ENCODE results near the gene NCSTN.

NCSTN gene

DNA sequence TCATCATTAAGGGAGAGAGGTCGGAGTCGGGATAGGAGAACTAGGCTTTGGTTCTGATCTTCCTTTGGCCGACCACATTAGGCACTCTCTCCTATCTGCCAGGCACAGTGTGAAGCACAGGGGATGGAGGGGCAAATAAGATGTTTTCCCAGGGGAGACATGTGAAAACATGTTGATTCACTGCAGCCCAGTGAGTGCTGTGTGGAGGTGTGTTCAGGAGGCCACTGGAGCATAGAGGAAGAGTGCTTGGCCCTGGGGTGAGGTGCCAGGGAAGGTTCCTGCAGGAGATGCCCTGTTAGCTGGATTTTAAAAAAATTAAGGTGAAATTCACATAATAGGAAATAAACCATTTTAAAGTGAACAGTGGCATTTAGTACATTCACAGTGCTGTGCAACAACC lies 60.9 kb downstream of the NCSTN start:
- DNase-seq (ENCODE audit: low read depth in 2 of 2) = no peak

DNA sequence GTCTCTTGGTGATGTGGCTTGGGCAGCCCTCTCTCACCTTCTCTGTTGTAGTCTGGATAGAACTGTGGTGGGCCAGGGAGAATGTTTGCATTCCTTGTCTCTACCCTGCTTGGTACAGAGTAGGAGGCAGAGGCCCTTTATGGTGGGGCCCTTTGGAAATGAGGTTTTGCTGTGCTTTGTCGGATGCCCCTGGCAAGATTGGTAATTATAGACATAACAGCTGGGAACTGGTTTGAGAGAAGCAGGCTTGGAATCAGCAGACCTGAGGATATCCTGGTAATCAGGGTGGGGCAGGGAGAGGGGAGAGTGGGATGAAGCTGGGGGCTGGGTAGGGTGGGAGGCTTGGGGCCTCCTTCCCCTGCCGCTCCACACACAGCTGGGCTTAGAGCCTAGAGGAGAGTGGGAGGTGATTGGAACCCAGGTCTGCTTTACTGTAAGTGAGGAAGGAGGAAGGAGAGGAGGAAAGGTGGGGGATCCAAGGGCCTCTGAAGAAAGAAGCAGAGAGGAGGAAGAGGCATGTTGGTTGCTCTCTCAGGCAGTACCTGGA lies 62.2 kb downstream of the NCSTN start:
- no peak for DNase-seq (ENCODE audit: low read depth in 2 of 2)

DNA sequence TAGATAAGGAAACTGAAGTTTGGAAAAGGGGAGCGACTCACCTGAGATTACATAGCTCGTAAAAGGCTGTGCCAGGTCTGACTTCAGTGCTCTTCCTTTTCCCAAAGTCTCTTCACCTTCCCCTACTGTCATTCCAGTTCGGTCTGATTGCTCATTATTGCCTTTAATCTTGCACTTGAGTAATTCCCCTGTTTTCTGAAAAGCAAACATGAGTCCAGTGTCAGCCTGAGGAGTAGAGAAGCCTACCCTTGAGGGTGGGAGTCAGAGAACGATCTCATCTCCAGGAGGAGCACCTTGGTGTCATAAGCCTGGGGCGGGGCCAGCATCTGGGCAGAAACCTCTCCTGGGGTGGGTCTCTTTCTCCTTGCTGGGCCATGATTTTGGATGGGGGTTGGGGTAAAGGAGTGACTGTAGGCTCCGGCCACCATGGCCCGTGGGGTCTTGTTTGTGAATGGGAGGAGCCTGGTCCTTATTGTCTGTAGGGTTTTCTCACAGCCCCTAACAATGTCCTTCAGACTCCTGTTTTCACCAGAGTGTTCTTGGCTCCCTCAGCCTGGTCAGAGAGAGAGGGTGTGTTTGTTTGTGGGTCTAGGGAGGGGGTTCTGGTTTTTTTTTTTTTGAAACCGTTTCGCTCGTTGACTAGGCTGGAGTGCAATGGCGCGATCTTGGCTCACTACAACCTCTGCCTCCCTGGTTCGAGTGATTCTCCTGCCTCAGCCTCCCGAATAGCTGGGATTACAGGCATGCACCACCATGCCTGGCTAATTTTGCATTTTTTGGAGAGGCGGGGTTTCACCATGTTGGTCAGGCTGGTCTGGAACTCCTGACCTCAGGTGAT lies 63.2 kb downstream of the NCSTN start:
- no peak for DNase-seq (ENCODE audit: low read depth in 2 of 2)

DNA sequence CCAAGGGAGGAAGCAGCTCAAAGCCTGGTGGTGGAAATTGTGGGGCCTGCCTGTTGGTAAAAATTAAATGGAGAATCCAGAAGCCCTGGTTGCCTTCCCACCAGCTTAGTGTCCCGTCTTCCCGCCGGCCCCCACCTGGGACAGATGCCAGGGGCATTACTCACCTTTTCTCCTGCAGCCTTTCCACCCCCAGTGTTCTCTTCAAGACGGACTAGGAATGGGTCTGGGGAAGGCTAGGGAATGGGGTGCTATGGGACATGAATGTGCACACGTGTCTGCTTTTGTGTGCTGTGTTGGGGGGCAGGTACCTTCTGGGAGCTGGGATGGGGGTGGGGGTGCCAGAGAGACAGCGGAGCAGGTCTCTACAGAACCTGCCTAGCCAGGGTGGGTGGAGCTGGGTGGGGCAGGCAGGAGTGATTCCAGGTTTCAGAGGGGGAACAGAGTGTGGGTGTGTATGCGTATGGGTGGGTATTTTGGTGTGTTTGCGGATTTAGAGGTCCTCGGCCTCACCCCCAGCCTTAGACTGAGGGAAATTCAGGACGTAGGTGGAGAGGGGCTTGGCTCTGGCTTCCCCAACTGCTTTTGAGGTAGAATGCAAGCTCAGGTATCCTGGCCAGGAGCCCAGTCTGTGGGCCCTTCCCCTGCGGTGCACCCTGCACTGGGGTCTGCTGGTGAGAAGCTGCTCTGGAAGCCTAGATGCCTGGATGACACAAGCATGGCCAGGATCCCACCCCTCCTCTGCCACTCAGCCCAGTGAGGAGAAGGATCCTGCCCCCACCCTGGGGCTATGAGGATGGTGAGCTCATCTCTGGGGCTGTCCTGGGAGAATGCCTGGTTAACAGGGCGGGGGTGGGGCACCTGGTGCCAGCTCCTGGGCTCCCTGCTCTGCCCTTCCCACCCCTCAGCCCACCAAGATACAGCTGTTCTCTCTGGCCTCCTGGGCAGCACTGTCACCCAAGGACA lies 64.9 kb downstream of the NCSTN start:
- no peak for DNase-seq (ENCODE audit: low read depth in 2 of 2)
